Measurements from ENCODE around the gene ST6GAL1.
"Not testable (repeated sequence)": the region's sequence is repeated elsewhere in the genome, so short reads cannot be mapped to it uniquely, and the experiment has no call there.

The ST6GAL1 gene

GRCh38 chr3:186930143-186930640 is at the start of gene ST6GAL1:
Gene ST6GAL1, plus strand, starts transcription at chr3:186930526. Its CDS starts 112,178 bp downstream, at chr3:187042704.
- Mint-ChIP-seq H3K4me3 (peak within 1 kb of the TSS; percentile 90), H3K27ac (peak within 1 kb of the TSS; percentile 95), H3K9me3 (ENCODE audit: low read depth) (no peaks in the 10 kb centered on the region), H3K4me1 (ENCODE audit: low read depth) (peaks cover 29% of the 10 kb centered on the region), H3K27me3 (no peaks in the 10 kb centered on the region), H3K36me3 (peaks cover 2% of the 10 kb centered on the region)

DNA sequence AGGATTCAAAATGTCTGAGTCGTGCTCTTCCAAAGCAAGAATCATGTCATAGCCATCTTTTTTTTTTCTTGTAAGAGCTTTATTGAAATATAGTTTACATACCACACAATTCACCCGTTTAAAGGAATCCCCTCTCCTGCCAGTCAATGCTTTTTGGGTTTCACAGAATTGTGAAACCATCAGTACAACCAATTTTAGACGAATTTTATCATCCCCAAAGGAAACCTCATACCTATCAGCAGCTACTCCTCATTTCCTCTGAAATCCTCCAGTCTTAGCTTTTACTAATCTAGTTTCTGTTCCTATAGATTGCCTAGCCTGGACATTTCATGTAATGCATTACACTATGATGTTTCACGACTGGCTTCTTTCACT is 48.2 kb upstream of the ST6GAL1 start:
- peaks cover 4% of the 10 kb centered on the region for H3K36me3 Mint-ChIP-seq
- no peaks in the 10 kb centered on the region for H3K9me3 Mint-ChIP-seq (ENCODE audit: low read depth)
- H3K4me1 Mint-ChIP-seq (ENCODE audit: low read depth) = peaks cover 49% of the 10 kb centered on the region
- H3K27ac Mint-ChIP-seq = peak overlapping the region; percentile 87
- H3K4me3 Mint-ChIP-seq = peak overlapping the region; percentile 31
- H3K27me3 Mint-ChIP-seq = no peaks in the 10 kb centered on the region

GRCh38 chr3:186882881-186883685 is 47.2 kb upstream of the ST6GAL1 start:
- peaks cover 49% of the 10 kb centered on the region for H3K4me1 Mint-ChIP-seq (ENCODE audit: low read depth)
- H3K27ac Mint-ChIP-seq = peak overlapping the region; percentile 80
- no peaks in the 10 kb centered on the region for H3K9me3 Mint-ChIP-seq (ENCODE audit: low read depth)
- H3K36me3 Mint-ChIP-seq = peaks cover 4% of the 10 kb centered on the region
- peak overlapping the region; percentile 51 for H3K4me3 Mint-ChIP-seq
- no peaks in the 10 kb centered on the region for H3K27me3 Mint-ChIP-seq

GRCh38 chr3:186883686-186884058 is 46.7 kb upstream of the ST6GAL1 start:
- Mint-ChIP-seq H3K27ac (peak overlapping the region; percentile 80), H3K36me3 (peaks cover 4% of the 10 kb centered on the region), H3K4me1 (ENCODE audit: low read depth) (peaks cover 52% of the 10 kb centered on the region), H3K27me3 (no peaks in the 10 kb centered on the region), H3K9me3 (ENCODE audit: low read depth) (no peaks in the 10 kb centered on the region), H3K4me3 (peak overlapping the region; percentile 51)

- H3K4me1 Mint-ChIP-seq (ENCODE audit: low read depth) = peaks cover 49% of the 10 kb centered on the region
- not testable (repeated sequence) for H3K4me3 Mint-ChIP-seq
These were observed 45.5 kb upstream of the ST6GAL1 start for GRCh38 chr3:186884868-186885267.

DNA sequence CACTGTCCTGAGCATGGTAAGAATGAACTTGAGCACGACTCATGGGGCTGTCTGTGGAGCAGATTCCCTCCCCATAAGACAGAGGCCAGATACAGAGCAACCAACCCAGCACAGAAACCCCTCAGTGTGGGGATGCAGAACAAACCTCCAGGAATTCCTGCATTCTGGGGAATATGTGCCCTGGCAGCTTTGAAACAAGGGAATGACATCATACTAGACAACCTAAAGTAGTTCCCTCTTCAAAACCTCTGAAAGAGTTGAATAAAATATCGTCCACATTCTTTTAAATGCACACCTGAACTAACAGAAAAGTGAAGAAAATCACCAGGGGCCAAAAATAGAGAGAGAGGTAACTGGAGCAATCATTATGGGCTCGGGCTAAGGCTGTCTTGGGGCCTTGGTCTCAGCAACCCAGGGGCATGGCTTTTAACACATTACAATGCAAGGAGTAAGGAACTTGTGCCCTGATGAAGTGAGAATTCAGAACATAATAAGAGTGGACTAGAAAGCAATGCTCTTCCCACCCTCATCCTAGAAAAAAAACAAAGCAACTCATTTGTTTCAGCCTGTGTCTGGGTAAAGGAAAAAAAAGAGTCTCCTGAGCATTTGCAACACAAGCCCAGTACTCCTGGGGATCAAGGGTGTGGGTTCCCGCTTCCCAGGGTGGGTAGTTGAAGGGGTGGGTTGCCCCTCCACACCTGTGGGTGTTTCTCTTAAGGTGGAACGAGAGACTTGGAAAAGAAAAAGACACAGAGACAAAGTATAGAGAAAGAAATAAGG is 43.9 kb upstream of the ST6GAL1 start:
- Mint-ChIP-seq H3K27me3 (no peaks in the 10 kb centered on the region), H3K4me3 (no peak overlapping the region), H3K9me3 (ENCODE audit: low read depth) (no peaks in the 10 kb centered on the region), H3K27ac (no peak overlapping the region), H3K4me1 (ENCODE audit: low read depth) (peaks cover 38% of the 10 kb centered on the region), H3K36me3 (peaks cover 4% of the 10 kb centered on the region)

More at GRCh38 chr3:186884868-186885267, 45.5 kb upstream of the ST6GAL1 start:
- H3K27ac Mint-ChIP-seq; H3K9me3 Mint-ChIP-seq (ENCODE audit: low read depth); H3K27me3 Mint-ChIP-seq; H3K36me3 Mint-ChIP-seq: not testable (repeated sequence)

- not testable (repeated sequence) for H3K4me3 Mint-ChIP-seq; H3K27ac Mint-ChIP-seq; H3K36me3 Mint-ChIP-seq; H3K9me3 Mint-ChIP-seq (ENCODE audit: low read depth); H3K27me3 Mint-ChIP-seq
- H3K4me1 Mint-ChIP-seq (ENCODE audit: low read depth) = peaks cover 28% of the 10 kb centered on the region
These were observed 42.8 kb upstream of the ST6GAL1 start for GRCh38 chr3:186887507-186887938.

DNA sequence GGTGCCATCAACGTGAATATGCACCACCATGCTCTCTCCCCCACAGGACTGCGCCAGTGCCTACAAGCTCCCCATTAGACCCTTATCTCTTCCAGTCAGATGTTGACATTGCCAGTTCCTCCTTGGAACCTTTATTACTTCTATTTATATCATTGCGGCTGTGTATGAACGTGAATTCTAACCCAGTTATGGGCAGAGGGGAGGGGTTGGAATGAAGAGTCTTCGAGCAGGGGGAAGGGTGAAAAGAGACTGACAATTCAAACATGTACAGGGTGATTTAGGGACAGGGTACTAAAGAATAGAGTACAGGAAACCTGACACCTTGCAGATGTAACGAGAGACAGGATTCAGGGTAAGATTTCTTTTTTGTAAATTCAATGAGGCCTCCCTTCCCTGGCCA is 41.8 kb upstream of the ST6GAL1 start:
- H3K27me3 Mint-ChIP-seq = no peaks in the 10 kb centered on the region
- H3K4me3 Mint-ChIP-seq = no peak overlapping the region
- peaks cover 18% of the 10 kb centered on the region for H3K4me1 Mint-ChIP-seq (ENCODE audit: low read depth)
- no peaks in the 10 kb centered on the region for H3K36me3 Mint-ChIP-seq
- H3K9me3 Mint-ChIP-seq (ENCODE audit: low read depth) = no peaks in the 10 kb centered on the region
- no peak overlapping the region for H3K27ac Mint-ChIP-seq

- H3K4me3 Mint-ChIP-seq; H3K9me3 Mint-ChIP-seq (ENCODE audit: low read depth); H3K36me3 Mint-ChIP-seq; H3K27ac Mint-ChIP-seq; H3K27me3 Mint-ChIP-seq: not testable (repeated sequence)
- H3K4me1 Mint-ChIP-seq (ENCODE audit: low read depth) = peaks cover 14% of the 10 kb centered on the region
These were observed 40.6 kb upstream of the ST6GAL1 start for GRCh38 chr3:186889698-186890097.

GRCh38 chr3:186890911-186891310 is 39.4 kb upstream of the ST6GAL1 start:
- Mint-ChIP-seq H3K4me3 (no peak overlapping the region), H3K4me1 (ENCODE audit: low read depth) (peaks cover 9% of the 10 kb centered on the region), H3K9me3 (ENCODE audit: low read depth) (no peaks in the 10 kb centered on the region), H3K27ac (no peak overlapping the region), H3K27me3 (no peaks in the 10 kb centered on the region), H3K36me3 (no peaks in the 10 kb centered on the region)

- H3K27me3 Mint-ChIP-seq; H3K4me3 Mint-ChIP-seq; H3K27ac Mint-ChIP-seq; H3K36me3 Mint-ChIP-seq; H3K4me1 Mint-ChIP-seq (ENCODE audit: low read depth); H3K9me3 Mint-ChIP-seq (ENCODE audit: low read depth): not testable (repeated sequence)
These were observed 37.3 kb upstream of the ST6GAL1 start for GRCh38 chr3:186893071-186893470.

GRCh38 chr3:186895406-186895805 is 34.9 kb upstream of the ST6GAL1 start:
- H3K36me3 Mint-ChIP-seq = peaks cover 3% of the 10 kb centered on the region
- H3K9me3 Mint-ChIP-seq (ENCODE audit: low read depth) = no peaks in the 10 kb centered on the region
- H3K27ac Mint-ChIP-seq = no peak overlapping the region

GRCh38 chr3:186896006-186896405 is 34.3 kb upstream of the ST6GAL1 start:
- peaks cover 14% of the 10 kb centered on the region for H3K4me1 Mint-ChIP-seq (ENCODE audit: low read depth)
- H3K36me3 Mint-ChIP-seq = peaks cover 3% of the 10 kb centered on the region
- H3K27me3 Mint-ChIP-seq = no peaks in the 10 kb centered on the region
- H3K4me3 Mint-ChIP-seq = no peak overlapping the region
- no peaks in the 10 kb centered on the region for H3K9me3 Mint-ChIP-seq (ENCODE audit: low read depth)
- no peak overlapping the region for H3K27ac Mint-ChIP-seq

More at GRCh38 chr3:186895406-186895805, 34.9 kb upstream of the ST6GAL1 start:
- no peak overlapping the region for H3K4me3 Mint-ChIP-seq
- peaks cover 8% of the 10 kb centered on the region for H3K4me1 Mint-ChIP-seq (ENCODE audit: low read depth)
- no peaks in the 10 kb centered on the region for H3K27me3 Mint-ChIP-seq

GRCh38 chr3:186896875-186897274 is 33.5 kb upstream of the ST6GAL1 start:
- H3K27me3 Mint-ChIP-seq = no peaks in the 10 kb centered on the region
- no peaks in the 10 kb centered on the region for H3K9me3 Mint-ChIP-seq (ENCODE audit: low read depth)
- H3K4me1 Mint-ChIP-seq (ENCODE audit: low read depth) = peaks cover 18% of the 10 kb centered on the region
- H3K4me3 Mint-ChIP-seq = no peak overlapping the region
- H3K27ac Mint-ChIP-seq = no peak overlapping the region
- peaks cover 3% of the 10 kb centered on the region for H3K36me3 Mint-ChIP-seq

DNA sequence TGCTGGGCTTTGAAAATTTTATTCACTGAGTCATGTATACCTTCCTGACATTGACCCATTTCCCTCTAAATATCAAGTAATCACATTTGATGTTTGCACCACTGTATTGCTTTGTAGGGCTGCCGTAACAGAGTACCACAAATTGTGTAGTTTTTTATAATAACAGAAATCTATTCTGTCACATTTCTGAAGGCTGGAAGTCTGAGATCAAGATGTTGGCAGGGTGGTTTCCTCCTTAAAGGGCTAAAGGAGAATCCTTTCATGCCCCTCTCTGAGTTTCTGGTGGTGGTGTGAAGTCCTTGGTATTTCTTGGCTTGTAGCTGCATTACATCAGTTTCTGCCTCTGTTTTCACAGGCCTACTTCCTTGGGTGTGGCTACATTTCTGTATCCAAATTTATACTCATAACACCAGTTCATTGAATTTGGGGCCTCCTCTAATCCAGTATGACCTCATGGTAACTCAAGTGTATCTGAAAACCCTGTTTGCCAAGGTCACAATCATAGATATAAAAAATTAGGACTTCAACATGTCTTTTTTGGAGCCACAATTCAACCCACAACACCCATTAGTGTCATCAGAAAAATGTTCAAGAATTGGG is 29.1 kb upstream of the ST6GAL1 start:
- no peak overlapping the region for H3K4me3 Mint-ChIP-seq
- peak overlapping the region; percentile 50 for H3K27ac Mint-ChIP-seq
- no peaks in the 10 kb centered on the region for H3K27me3 Mint-ChIP-seq
- H3K4me1 Mint-ChIP-seq (ENCODE audit: low read depth) = peaks cover 21% of the 10 kb centered on the region
- H3K36me3 Mint-ChIP-seq = peaks cover 24% of the 10 kb centered on the region
- H3K9me3 Mint-ChIP-seq (ENCODE audit: low read depth) = peaks cover 3% of the 10 kb centered on the region
